Mesenchymal stem cell (in vitro differentiated cells and primary cell): Measurements from ENCODE around the gene CCSER1.

Experiments
- DNase-seq: peaks from one replicate; pipeline ENCODE4 v3.0.0-alpha.2; 2013
- H2AFZ ChIP-seq: one replicate; pipeline ENCODE4 v1.6.1; 2013; ENCODE audit warnings: low read depth, mild to moderate bottlenecking, control low read depth, inconsistent platforms, low read length, moderate library complexity
- H2AK5ac ChIP-seq: 2 replicates; pipeline ENCODE4 v1.6.1; 2013; ENCODE audit warnings: low read length, moderate library complexity, mild to moderate bottlenecking, inconsistent platforms; ENCODE audit not compliant: severe bottlenecking
- H2BK120ac ChIP-seq: one replicate; pipeline ENCODE4 v1.6.1; 2013; ENCODE audit warnings: low read depth, mild to moderate bottlenecking, inconsistent platforms, low read length, moderate library complexity
- H2BK12ac ChIP-seq, 2 experiments: one replicate each; pipeline ENCODE4 v1.6.1; 2013; ENCODE audit warnings: inconsistent platforms in 2 of 2, low read length in 2 of 2, mild to moderate bottlenecking in 2 of 2, moderate library complexity in 2 of 2, control low read depth in 1 of 2
- H2BK15ac ChIP-seq: one replicate; pipeline ENCODE4 v1.6.1; 2013; ENCODE audit warnings: mild to moderate bottlenecking, low read depth, inconsistent platforms; ENCODE audit not compliant: poor library complexity, severe bottlenecking
- H2BK5ac ChIP-seq: 2 replicates; pipeline ENCODE4 v1.6.1; 2013; ENCODE audit warnings: low read depth, mild to moderate bottlenecking, low read length, control low read depth, inconsistent platforms; ENCODE audit not compliant: poor library complexity, severe bottlenecking
- H3K14ac ChIP-seq, 2 experiments: one replicate each; pipeline ENCODE4 v1.6.1; 2013; ENCODE audit warnings: inconsistent platforms in 2 of 2, low read length in 2 of 2, control low read depth in 1 of 2, mild to moderate bottlenecking in 1 of 2, moderate library complexity in 1 of 2
- H3K18ac ChIP-seq, 2 experiments: one replicate each; pipeline ENCODE4 v1.6.1; 2013; ENCODE audit warnings: inconsistent platforms in 2 of 2, low read length in 2 of 2, control low read depth in 1 of 2, low read depth in 1 of 2, mild to moderate bottlenecking in 1 of 2
- H3K23ac ChIP-seq, 2 experiments: one replicate each; pipeline ENCODE4 v1.6.1; 2013; ENCODE audit warnings: inconsistent platforms in 2 of 2, low read length in 2 of 2, mild to moderate bottlenecking in 2 of 2, moderate library complexity in 2 of 2, control low read depth in 1 of 2
- H3K27ac ChIP-seq: 2 replicates; pipeline ENCODE4 v1.5.1; 2013; ENCODE audit warnings: mild to moderate bottlenecking, moderate library complexity, low read length, control low read depth, inconsistent platforms; ENCODE audit not compliant: poor library complexity, severe bottlenecking
- H3K27me3 ChIP-seq, 2 experiments: 2 replicates each; pipeline versions ENCODE4 v1.6.1 to v1.7.0; 2013; ENCODE audit warnings: low read length in 2 of 2, mild to moderate bottlenecking in 2 of 2, moderate library complexity in 2 of 2, control low read depth in 1 of 2, inconsistent platforms in 1 of 2; ENCODE audit not compliant: control insufficient read depth in 1 of 2, insufficient read depth in 1 of 2
- H3K36me3 ChIP-seq, 2 experiments: 2 replicates each; pipeline versions ENCODE4 v1.6.1 to v1.7.0; 2013; ENCODE audit warnings: low read length in 2 of 2, control low read depth in 1 of 2, inconsistent platforms in 1 of 2, low read depth in 1 of 2, mild to moderate bottlenecking in 1 of 2; ENCODE audit not compliant: insufficient read depth in 2 of 2, control insufficient read depth in 1 of 2
- H3K4ac ChIP-seq, 2 experiments: one replicate each; pipeline ENCODE4 v1.6.1; 2013; ENCODE audit warnings: inconsistent platforms in 2 of 2, low read length in 2 of 2, mild to moderate bottlenecking in 2 of 2, moderate library complexity in 2 of 2, control low read depth in 1 of 2, low read depth in 1 of 2
- H3K4me1 ChIP-seq: 2 replicates; pipeline ENCODE4 v1.6.1; 2013; ENCODE audit warnings: low read depth, low read length, control low read depth; ENCODE audit not compliant: control insufficient read depth, insufficient read depth
- H3K4me2 ChIP-seq: 2 replicates; pipeline ENCODE4 v1.6.1; 2013; ENCODE audit warnings: low read length, mild to moderate bottlenecking, inconsistent platforms; ENCODE audit not compliant: poor library complexity, severe bottlenecking
- H3K4me3 ChIP-seq, 2 experiments: 2 replicates each; pipeline versions ENCODE4 v1.5.1 to v1.7.0; 2013; ENCODE audit warnings: low read length in 2 of 2, mild to moderate bottlenecking in 2 of 2, control low read depth in 1 of 2, low read depth in 1 of 2; ENCODE audit not compliant: insufficient read depth in 1 of 2
- H3K79me1 ChIP-seq: replicated peaks from 2 replicates; pipeline ENCODE4 v1.6.1; 2013; ENCODE audit warnings: mild to moderate bottlenecking, control low read depth, low read length, inconsistent platforms; ENCODE audit not compliant: poor library complexity, severe bottlenecking
- H3K9ac ChIP-seq: 2 replicates; pipeline ENCODE4 v1.7.0; 2013; ENCODE audit warnings: mild to moderate bottlenecking, low read length, moderate library complexity
- H3K9me3 ChIP-seq: 2 replicates; pipeline ENCODE4 v1.7.0; 2013; ENCODE audit warnings: mild to moderate bottlenecking, low read length; ENCODE audit not compliant: control insufficient read depth
- H4K8ac ChIP-seq: one replicate; pipeline ENCODE4 v1.6.1; 2013; ENCODE audit warnings: inconsistent platforms, mild to moderate bottlenecking, low read length, moderate library complexity
- H4K91ac ChIP-seq: one replicate; pipeline ENCODE4 v1.6.1; 2013; ENCODE audit warnings: mild to moderate bottlenecking, low read length, inconsistent platforms
- WGBS: methylation state at CpG from one replicate; pipeline ENCODE4 v1.1.7; 2013; ENCODE audit warnings: mixed read lengths; 5-methylcytosine and 5-hydroxymethylcytosine counted together

The CCSER1 gene

DNA sequence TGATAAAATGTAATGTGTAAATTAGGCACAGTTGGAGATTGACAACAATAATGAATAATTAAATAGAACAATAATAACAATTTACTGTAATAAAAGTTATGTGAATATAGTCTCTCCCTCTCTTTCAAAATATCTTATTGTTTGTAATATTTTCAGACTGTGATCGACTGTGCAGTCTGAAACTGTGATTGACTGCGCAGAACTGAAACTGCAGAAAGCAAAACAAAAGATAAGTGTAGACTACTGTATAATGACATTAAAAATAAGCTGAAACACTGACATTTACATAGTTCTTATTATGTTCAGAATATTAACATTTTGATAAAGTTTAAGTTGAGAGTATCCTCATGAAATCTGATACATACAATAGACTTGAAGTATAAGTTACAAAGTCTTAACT is 371.0 kb downstream of the CCSER1 start:
- no peaks in the 10 kb centered on the region for H3K79me1 ChIP-seq
- no peak overlapping the region for H2BK12ac ChIP-seq
- H3K27ac ChIP-seq, result no peak overlapping the region
- H3K27me3 ChIP-seq, result no peaks in the 10 kb centered on the region
- H3K4me3 ChIP-seq, result no peak overlapping the region
- H3K9me3 ChIP-seq, result peaks cover 12% of the 10 kb centered on the region
- no peak overlapping the region for H3K9ac ChIP-seq
- H2BK15ac ChIP-seq, result no peak overlapping the region
- no peak overlapping the region for H3K4me2 ChIP-seq
- no peak overlapping the region for H3K18ac ChIP-seq
- H2AK5ac ChIP-seq, result no peak overlapping the region
- no CpG with 5 or more reads among the region's 2 CpGs for WGBS
- no peak for DNase-seq
- no peaks in the 10 kb centered on the region for H3K36me3 ChIP-seq
- no peak overlapping the region for H2BK5ac ChIP-seq
- no peak overlapping the region for H3K23ac ChIP-seq
- H4K8ac ChIP-seq, result no peak overlapping the region
- no peak overlapping the region for H3K4ac ChIP-seq
- no peak overlapping the region for H3K14ac ChIP-seq
- H4K91ac ChIP-seq, result no peak overlapping the region
- no peaks in the 10 kb centered on the region for H3K4me1 ChIP-seq
- H2BK120ac ChIP-seq, result no peak overlapping the region
- H2AFZ ChIP-seq, result no peak overlapping the region

DNA sequence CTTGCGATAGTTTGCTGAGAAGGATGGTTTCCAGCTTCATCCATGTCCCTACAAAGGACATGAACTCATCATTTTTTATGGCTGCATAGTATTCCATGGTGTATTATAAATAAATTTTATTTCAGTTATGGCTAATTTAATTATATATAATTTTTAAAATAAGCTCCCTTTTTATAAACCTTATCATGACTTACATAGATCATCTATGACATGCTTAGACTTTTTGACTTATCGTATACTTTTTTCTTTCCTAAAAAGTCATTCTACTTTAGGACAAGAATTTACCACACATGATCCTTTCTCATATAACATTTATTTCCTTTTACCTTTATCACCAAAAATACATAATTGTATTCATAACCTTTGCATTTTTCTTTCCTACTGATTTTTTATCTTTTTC is 376.5 kb downstream of the CCSER1 start:
- Histone ChIP-seq H3K9me3 (peaks cover 26% of the 10 kb centered on the region), H3K4ac (no peak overlapping the region), H2BK15ac (no peak overlapping the region), H4K8ac (no peak overlapping the region), H2AFZ (no peak overlapping the region), H2BK12ac (no peak overlapping the region), H3K27ac (no peak overlapping the region), H3K4me2 (no peak overlapping the region), H2BK5ac (no peak overlapping the region), H3K27me3 (no peaks in the 10 kb centered on the region), H3K23ac (no peak overlapping the region), H3K4me1 (no peaks in the 10 kb centered on the region), H2AK5ac (no peak overlapping the region), H3K79me1 (no peaks in the 10 kb centered on the region), H3K18ac (no peak overlapping the region), H3K36me3 (no peaks in the 10 kb centered on the region), H2BK120ac (no peak overlapping the region), H3K14ac (no peak overlapping the region), H3K4me3 (no peak overlapping the region), H3K9ac (no peak overlapping the region), H4K91ac (no peak overlapping the region)
- 94% methylated on average over 1 of the region's 2 CpGs for WGBS
- no peak for DNase-seq

DNA sequence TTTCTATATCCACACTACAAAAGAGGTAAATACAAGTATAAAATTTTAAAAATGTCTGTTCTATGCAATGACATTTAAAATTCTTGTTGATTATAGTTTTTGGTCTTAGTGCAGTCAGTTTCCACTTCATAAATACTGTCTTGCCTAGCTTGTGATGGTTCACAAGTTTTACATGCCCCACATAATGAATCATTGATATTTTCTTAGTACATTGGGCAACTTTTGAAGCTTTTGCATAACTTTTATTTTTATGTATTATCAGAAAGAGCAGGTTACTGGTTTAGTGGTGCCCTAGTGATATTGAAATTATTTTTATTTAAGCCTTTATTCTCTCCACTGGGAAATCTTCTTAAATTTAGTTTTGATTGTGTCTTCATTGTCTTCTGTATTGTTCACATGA is 388.0 kb downstream of the CCSER1 start:
- H3K4me1 ChIP-seq, result no peaks in the 10 kb centered on the region
- no peak overlapping the region for H2BK120ac ChIP-seq
- H2AK5ac ChIP-seq, result no peak overlapping the region
- H3K14ac ChIP-seq, result no peak overlapping the region
- no peaks in the 10 kb centered on the region for H3K9me3 ChIP-seq
- H3K36me3 ChIP-seq, result no peaks in the 10 kb centered on the region
- no peak overlapping the region for H2AFZ ChIP-seq
- DNase-seq, result no peak
- H3K18ac ChIP-seq, result no peak overlapping the region
- no peak overlapping the region for H3K4me3 ChIP-seq
- no peak overlapping the region for H2BK5ac ChIP-seq
- no peak overlapping the region for H3K4ac ChIP-seq
- no peak overlapping the region for H3K9ac ChIP-seq
- no peak overlapping the region for H3K4me2 ChIP-seq
- no peak overlapping the region for H4K91ac ChIP-seq
- H2BK12ac ChIP-seq, result no peak overlapping the region
- H3K79me1 ChIP-seq, result no peaks in the 10 kb centered on the region
- no peak overlapping the region for H3K27ac ChIP-seq
- H3K27me3 ChIP-seq, result no peaks in the 10 kb centered on the region
- H3K23ac ChIP-seq, result no peak overlapping the region
- no peak overlapping the region for H4K8ac ChIP-seq
- no peak overlapping the region for H2BK15ac ChIP-seq

DNA sequence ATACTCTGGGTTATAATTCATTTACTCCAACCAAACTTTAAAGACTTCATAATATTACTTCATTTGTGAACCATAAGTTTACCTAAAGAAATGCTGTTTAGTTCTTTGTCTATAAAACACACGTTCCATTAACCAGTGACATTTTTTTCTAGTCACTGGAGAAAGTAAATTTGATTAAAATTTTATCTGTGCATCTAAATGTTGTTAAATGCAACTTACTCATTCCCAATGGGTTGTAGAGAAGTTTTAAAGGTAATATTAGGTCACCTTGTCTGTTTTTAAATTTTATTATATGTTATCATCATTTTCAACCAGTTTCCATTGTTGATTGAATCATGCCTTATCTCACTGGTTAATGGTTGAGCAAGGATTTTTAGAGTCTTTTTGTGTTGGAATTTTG is 401.4 kb downstream of the CCSER1 start:
- no peak overlapping the region for H2BK12ac ChIP-seq
- WGBS, result no CpG with 5 or more reads among the region's 1 CpG
- H4K91ac ChIP-seq, result no peak overlapping the region
- no peaks in the 10 kb centered on the region for H3K36me3 ChIP-seq
- no peak overlapping the region for H4K8ac ChIP-seq
- no peak overlapping the region for H3K4me3 ChIP-seq
- H2BK5ac ChIP-seq, result no peak overlapping the region
- no peaks in the 10 kb centered on the region for H3K4me1 ChIP-seq
- H3K14ac ChIP-seq, result no peak overlapping the region
- no peak overlapping the region for H3K18ac ChIP-seq
- no peak overlapping the region for H2AFZ ChIP-seq
- no peak overlapping the region for H3K27ac ChIP-seq
- DNase-seq, result no peak
- H3K27me3 ChIP-seq, result no peaks in the 10 kb centered on the region
- no peak overlapping the region for H3K9ac ChIP-seq
- no peak overlapping the region for H3K23ac ChIP-seq
- no peak overlapping the region for H3K4me2 ChIP-seq
- no peaks in the 10 kb centered on the region for H3K79me1 ChIP-seq
- H3K9me3 ChIP-seq, result no peaks in the 10 kb centered on the region
- H2AK5ac ChIP-seq, result no peak overlapping the region
- no peak overlapping the region for H2BK120ac ChIP-seq
- H3K4ac ChIP-seq, result no peak overlapping the region
- no peak overlapping the region for H2BK15ac ChIP-seq
